Vein endothelial cell (primary cell): ENCODE data around the gene SLC34A2. TPM values are rescaled to one million over a fixed set of nuclear protein-coding genes. Genes with fewer than 3 reads are reported as not detected.

ENCODE experiments used
- small RNA-seq: library from RNA; depleted of rRNA; stranded (forward); fragments of <200 nt; gene quantifications from one replicate; pipeline ENCODE3, GENCODE V24; 2012
- total RNA-seq: library from RNA; depleted of rRNA; stranded (reverse); fragments of >200 nt; gene quantifications from 2 replicates; pipeline ENCODE4 v1.2.3, GENCODE V29; 2012

SLC34A2 gene
- total RNA-seq = under 0.01 TPM in 1 of 2 replicates, not detected in the other

DNA sequence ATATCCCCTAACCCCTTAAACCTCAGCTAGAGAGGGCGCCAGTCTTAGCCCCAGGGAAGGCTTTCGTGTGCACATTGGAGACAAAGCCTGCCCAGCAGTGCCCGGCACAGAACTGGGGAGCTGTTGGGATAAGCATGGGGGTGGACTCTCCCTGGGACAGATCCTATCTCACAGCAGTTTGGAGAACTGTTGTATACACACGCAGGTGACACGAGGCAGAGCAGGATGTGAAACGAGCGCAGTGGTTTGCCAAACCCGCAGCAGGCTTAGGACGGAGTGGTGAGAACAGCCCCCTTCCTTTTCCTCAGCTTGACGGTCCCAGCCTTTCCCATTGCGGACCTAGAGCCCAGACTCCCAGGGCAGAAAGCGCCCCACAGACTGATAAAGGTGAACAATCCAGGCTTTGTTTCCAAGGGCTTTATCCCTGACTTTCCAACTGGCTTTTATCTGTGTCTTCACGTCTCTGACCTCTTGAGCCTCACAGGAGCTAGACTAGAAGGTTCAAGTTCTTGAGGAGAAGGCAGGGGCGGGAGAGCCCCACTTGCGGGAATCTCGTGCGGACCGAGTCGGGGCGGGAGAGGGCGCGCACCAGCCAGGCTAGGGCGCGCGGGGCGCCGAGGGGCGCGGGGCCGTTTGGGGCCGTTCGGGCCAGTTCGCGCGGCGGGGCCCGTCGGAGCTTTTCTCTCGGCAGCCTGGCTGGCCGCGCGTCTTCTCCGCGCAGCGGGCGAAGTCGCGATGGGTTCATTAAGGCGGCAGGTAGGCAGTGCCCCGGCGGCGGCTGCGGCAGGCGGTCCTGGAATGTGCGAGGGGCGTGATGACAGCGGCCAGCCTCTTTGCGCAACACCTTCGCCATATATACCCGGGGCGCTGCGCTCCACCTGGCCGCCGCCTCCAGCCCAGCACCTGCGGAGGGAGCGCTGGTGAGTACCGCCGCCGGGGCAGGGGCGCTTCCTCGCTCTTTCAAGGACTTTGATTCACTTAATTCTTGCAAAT is at the start of gene SLC34A2:
Gene SLC34A2, plus strand, starts transcription at position 881 of the 993 bp plus-strand sequence. CDS start 6,650 bp downstream, outside the sequence.

Small RNAs within 50 kb of the gene (small RNA-seq; reads per million reads assigned to genes)
- gene AC092436.3 (not detected), gene MTND4LP22 (not detected), gene RPS29P11 (not detected)

Other genes starting within 250 kb of the SLC34A2 start
- gene SEL1L3, start 207.1 kb downstream of the SLC34A2 start, total RNA-seq = 82.3 and 120 TPM in 2 replicates